Measurements from ENCODE around the gene ARPC5.
"Not testable (repeated sequence)": the region's sequence is repeated elsewhere in the genome, so short reads cannot be mapped to it uniquely, and the experiment has no call there.

ARPC5 gene

GRCh38 chr1:183634429-183635065 lies 1.0 kb downstream of the ARPC5 start:
- peak overlapping the region; percentile 76 for H3K4me3 ChIP-seq (ENCODE audit: low read depth, low read length)
- TF ChIP-seq POLR2A (IDR thresholded peaks at IDR 0.05; ENCODE audit: extremely low read depth, insufficient read length) (no peak), CTCF (IDR thresholded peaks at IDR 0.05; ENCODE audit: low read depth, low read length) (no peak), MYC (IDR thresholded peaks at IDR 0.05; ENCODE audit: low read depth, low read length) (no peak), MAX (IDR thresholded peaks at IDR 0.05; ENCODE audit: low read depth, low read length) (no peak)
- no peak for DNase-seq (ENCODE audit: low read depth)

GRCh38 chr1:183633676-183634343 lies 1.8 kb downstream of the ARPC5 start:
- TF ChIP-seq MYC (IDR thresholded peaks at IDR 0.05; ENCODE audit: low read depth, low read length) (no peak), CTCF (IDR thresholded peaks at IDR 0.05; ENCODE audit: low read depth, low read length) (peak; percentile 42), POLR2A (IDR thresholded peaks at IDR 0.05; ENCODE audit: extremely low read depth, insufficient read length) (no peak), MAX (IDR thresholded peaks at IDR 0.05; ENCODE audit: low read depth, low read length) (no peak)
- peak overlapping the region; percentile 76 for H3K4me3 ChIP-seq (ENCODE audit: low read depth, low read length)
- peak; percentile 84 for DNase-seq (ENCODE audit: low read depth)

- no peak for DNase-seq (ENCODE audit: low read depth)
- no peak for TF ChIP-seq MYC (IDR thresholded peaks at IDR 0.05; ENCODE audit: low read depth, low read length)
- TF ChIP-seq POLR2A (IDR thresholded peaks at IDR 0.05; ENCODE audit: extremely low read depth, insufficient read length): no peak
- H3K4me3 ChIP-seq (ENCODE audit: low read depth, low read length): peak overlapping the region; percentile 76
These were observed 2.6 kb downstream of the ARPC5 start for GRCh38 chr1:183632964-183633363.

GRCh38 chr1:183632114-183632513 lies 3.5 kb downstream of the ARPC5 start:
- no peak for DNase-seq (ENCODE audit: low read depth)
- TF ChIP-seq CTCF (IDR thresholded peaks at IDR 0.05; ENCODE audit: low read depth, low read length) (no peak), MAX (IDR thresholded peaks at IDR 0.05; ENCODE audit: low read depth, low read length) (no peak), MYC (IDR thresholded peaks at IDR 0.05; ENCODE audit: low read depth, low read length) (no peak), POLR2A (IDR thresholded peaks at IDR 0.05; ENCODE audit: extremely low read depth, insufficient read length) (no peak)
- H3K4me3 ChIP-seq (ENCODE audit: low read depth, low read length): peak overlapping the region; percentile 76

- no peak for TF ChIP-seq MAX (IDR thresholded peaks at IDR 0.05; ENCODE audit: low read depth, low read length)
- TF ChIP-seq CTCF (IDR thresholded peaks at IDR 0.05; ENCODE audit: low read depth, low read length): no peak
- TF ChIP-seq MYC (IDR thresholded peaks at IDR 0.05; ENCODE audit: low read depth, low read length): no peak
- no peak for TF ChIP-seq POLR2A (IDR thresholded peaks at IDR 0.05; ENCODE audit: extremely low read depth, insufficient read length)
- no peak overlapping the region for H3K4me3 ChIP-seq (ENCODE audit: low read depth, low read length)
- no peak for DNase-seq (ENCODE audit: low read depth)
These were observed 4.8 kb downstream of the ARPC5 start for GRCh38 chr1:183630748-183631147.

- DNase-seq (ENCODE audit: low read depth): no peak
- TF ChIP-seq MAX (IDR thresholded peaks at IDR 0.05; ENCODE audit: low read depth, low read length) (no peak), MYC (IDR thresholded peaks at IDR 0.05; ENCODE audit: low read depth, low read length) (no peak), POLR2A (IDR thresholded peaks at IDR 0.05; ENCODE audit: extremely low read depth, insufficient read length) (no peak), CTCF (IDR thresholded peaks at IDR 0.05; ENCODE audit: low read depth, low read length) (no peak)
- H3K4me3 ChIP-seq (ENCODE audit: low read depth, low read length): no peak overlapping the region
These were observed 7.0 kb downstream of the ARPC5 start for GRCh38 chr1:183628537-183628936.

GRCh38 chr1:183626236-183626635 lies 9.3 kb downstream of the ARPC5 start:
- DNase-seq (ENCODE audit: low read depth); H3K4me3 ChIP-seq (ENCODE audit: low read depth, low read length): not testable (repeated sequence)
